Measurements from ENCODE around the gene USH2A.

The USH2A gene

GRCh38 chr1:216119600-216119999 is 303.6 kb downstream of the USH2A start:
- peak; percentile 34 for DNase-seq

GRCh38 chr1:216114180-216114579 is 309.1 kb downstream of the USH2A start:
- no peak for DNase-seq

DNA sequence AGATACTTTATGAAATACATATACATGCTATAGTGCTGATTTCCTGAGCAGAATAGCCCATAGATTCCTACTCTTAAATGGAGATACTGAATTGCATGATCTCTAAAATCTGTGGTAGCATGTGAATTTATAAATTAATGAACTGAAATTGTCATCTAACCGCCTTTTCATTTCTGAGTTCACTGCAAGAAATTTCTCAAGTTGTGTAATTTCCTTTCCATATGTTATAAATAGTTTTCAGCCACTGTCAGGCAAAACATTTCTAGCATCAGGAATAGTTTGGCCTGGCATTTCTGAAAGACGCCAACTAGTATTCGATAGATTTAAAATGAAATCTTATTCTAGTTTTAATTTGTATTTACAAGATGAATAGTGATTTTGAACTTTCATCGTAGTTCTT is 310.1 kb downstream of the USH2A start:
- no peak for DNase-seq

- no peak for DNase-seq
These were observed 311.4 kb downstream of the USH2A start for GRCh38 chr1:216111842-216112241.

DNA sequence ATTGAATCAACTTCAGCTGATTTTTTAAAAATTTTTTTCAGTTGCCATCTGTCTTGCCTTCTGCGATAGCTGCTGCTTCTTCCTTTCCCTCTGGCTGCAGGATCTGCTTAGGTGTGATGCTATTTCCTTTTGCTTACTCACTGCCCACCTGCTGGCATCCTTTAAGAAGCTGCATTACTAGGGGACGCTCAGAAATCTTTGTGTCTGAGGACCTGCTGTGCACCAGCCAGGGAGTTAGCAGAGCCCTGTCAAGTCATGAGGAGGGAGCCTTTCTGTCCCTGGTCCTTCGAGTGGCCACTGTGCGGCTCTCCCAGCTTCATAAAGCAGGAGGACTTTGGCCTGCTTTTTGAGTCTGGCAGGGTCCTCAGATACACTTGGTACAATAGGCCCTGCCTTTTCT is 327.8 kb downstream of the USH2A start:
- no peak for DNase-seq

- DNase-seq = no peak
These were observed 332.7 kb downstream of the USH2A start for GRCh38 chr1:216090556-216090955.

- DNase-seq = no peak
These were observed 336.6 kb downstream of the USH2A start for GRCh38 chr1:216086678-216087077.

DNA sequence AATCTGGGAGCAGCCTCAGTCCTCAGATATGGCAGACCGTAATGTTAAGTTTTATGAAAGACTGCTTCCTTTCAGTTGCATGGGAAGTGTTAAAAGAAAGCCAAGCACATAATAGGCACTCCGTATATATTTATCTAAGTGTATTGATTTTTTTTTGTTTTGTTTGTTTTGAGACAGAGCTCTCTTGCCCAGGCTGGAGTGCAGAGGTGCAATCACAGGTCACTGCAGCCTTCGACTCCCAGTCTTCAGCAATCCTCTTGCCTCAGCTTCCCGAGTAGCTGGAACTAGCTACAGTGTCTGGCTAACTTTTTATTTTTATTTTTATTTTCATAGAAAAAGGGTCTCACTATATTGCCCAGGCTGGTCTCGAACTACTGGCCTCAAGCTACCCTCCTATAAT is 341.8 kb downstream of the USH2A start:
- no peak for DNase-seq

- no peak for DNase-seq
These were observed 346.5 kb downstream of the USH2A start for GRCh38 chr1:216076751-216077150.

DNA sequence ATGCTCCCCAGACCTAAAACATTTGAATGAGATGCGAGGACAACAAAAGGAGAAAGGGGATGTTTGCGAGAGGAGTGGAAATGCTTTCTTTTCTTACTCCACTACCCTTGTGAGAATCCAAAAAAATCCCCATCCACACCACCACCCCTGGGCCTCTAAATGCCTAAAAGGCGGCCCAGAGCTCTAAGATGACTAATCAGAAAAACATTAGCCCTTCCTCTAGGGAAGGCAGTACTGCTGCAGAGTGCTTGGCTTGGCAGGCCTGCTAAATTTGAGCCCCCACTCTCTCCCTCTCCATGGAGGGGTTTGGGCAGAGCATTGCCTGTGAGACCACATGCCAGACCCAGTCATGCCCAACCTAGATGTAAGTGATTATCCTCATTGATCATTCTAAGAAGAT is 347.9 kb downstream of the USH2A start:
- DNase-seq = no peak

- no peak for DNase-seq
These were observed 349.3 kb downstream of the USH2A start for GRCh38 chr1:216073793-216074595.

DNA sequence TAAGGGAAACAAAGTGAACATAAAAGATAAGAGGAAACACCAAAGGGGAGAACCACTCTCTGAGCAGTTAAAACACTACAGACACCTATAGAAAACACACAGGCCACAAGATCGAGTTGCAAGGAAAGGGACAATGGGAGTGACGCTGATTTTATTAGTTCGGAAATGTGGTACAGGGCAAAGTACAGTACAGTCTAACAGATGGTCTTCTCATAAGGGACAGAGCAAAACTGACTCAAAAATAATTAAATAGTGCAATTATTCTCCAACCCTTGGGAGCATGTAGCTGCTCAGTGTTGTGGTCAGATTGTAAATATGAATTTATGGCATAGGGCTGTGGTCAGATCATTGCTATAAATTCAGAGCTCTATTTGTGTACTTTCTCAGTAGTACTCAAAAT is 352.0 kb downstream of the USH2A start:
- no peak for DNase-seq

- no peak for DNase-seq
These were observed 358.6 kb downstream of the USH2A start for GRCh38 chr1:216064643-216065042.

- DNase-seq = no peak
These were observed 365.3 kb downstream of the USH2A start for GRCh38 chr1:216057947-216058346.

DNA sequence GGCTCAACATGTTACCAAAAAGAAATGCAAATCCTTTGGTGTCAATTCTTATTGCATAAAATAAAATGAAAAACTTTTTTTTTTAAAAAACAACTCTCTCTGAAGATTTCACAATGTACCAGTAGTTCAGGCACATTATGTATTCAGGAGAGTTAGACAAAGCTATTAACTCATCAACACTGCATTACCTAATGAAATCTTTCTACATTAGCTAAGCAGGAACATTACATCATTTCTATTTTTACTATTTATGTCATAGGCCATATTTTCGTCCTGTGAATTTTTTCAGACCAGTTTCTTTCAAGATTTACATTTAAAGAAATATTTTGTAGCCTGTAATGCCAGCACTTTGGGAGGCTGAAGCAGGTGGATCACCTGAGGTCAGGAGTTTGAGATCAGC is 366.2 kb downstream of the USH2A start:
- no peak for DNase-seq

- DNase-seq = no peak
These were observed 368.2 kb downstream of the USH2A start for GRCh38 chr1:216055004-216055403.

- DNase-seq = no peak
These were observed 368.6 kb downstream of the USH2A start for GRCh38 chr1:216054600-216054999.

GRCh38 chr1:216051071-216051470 is 372.2 kb downstream of the USH2A start:
- no peak for DNase-seq

DNA sequence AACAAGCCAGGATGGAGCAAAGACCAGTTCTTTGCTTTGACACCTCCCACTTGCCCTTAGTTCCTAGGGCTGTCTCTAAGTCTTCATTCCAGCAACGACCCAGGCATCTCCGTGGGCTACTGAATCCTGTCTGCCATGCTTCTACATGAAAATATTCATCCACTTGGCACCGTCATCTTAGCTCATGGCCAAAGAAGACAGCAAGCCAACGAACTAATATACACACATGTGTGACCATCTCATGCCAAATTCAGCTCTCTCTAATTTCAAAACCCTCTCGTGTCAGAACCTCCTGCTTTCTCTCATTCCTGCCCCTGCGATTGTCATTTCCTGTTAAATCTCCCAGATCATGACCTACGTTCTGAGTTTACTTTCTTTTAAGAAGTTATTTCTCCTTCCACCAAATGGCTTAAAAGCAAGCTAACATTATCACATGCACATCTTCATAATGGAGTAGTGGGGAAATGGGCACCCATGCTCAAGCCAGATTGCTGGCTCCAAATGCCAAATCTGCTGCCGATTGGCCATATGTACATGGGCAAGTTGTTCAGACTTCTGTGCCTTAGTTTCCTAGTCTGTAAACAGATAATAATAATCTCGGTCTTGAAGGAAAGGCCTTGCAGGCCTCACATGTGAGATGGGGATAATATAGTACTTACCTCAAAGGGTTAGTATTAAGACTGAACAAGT is 373.4 kb downstream of the USH2A start:
- DNase-seq = no peak

- no peak for DNase-seq
These were observed 375.3 kb downstream of the USH2A start for GRCh38 chr1:216047811-216048572.

DNA sequence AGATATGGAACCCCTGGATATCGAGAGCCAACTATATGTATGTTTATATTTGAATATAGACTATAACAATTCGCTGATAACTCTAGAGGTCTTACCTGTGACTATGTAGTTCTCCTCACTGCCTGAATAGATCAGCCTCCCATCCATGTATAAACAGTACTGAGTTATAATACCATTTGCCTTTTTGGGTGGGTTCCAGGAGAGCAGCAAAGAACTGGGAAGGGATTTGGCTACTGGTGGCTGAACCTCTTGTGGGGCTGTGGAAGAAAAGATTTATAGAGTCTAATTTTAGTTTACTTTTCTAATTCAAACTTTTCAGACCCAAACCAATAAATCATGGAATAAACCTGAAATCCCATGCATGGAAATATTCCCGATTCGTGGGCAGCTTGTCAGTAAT is 376.9 kb downstream of the USH2A start:
- no peak for DNase-seq

- no peak for DNase-seq
These were observed 377.8 kb downstream of the USH2A start for GRCh38 chr1:216045400-216045799.

- DNase-seq = no peak
These were observed 378.7 kb downstream of the USH2A start for GRCh38 chr1:216044538-216044937.

GRCh38 chr1:216034506-216034905 is 388.7 kb downstream of the USH2A start:
- DNase-seq = no peak
